IPS DF 19.7 (cell line): Measurements from ENCODE around the gene TTC22.

ENCODE experiments used
- DNase-seq: peaks from one replicate; pipeline ENCODE4 v3.0.0-alpha.2; 2013; ENCODE audit warnings: low read depth, low spot score

TTC22 gene

DNA sequence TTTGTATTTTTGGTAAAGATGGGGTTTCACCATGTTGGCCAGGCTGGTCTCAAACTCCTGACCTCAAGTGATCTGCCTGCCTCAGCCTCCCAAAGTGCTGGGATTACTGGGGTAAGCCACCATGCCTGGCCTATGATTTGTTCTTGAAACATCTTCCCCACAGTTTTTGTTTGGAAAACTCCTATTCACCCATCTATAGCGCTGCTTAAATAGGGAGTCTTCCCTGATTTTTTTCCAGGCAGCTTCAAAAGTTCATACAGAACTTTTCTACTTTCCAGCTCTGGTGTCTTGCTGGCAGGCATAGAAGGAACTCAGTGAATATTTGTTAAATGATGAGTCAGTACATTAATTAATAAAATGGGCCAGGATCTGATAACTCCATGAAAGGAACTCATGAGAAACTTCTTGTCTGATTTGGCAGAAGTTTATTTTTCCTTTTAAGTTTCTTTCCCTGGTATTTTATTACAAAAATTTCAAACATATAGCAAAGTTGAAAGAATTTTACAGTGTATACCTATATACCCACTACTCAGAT lies 33.0 kb upstream of the TTC22 start:
- DNase-seq = no peak

DNA sequence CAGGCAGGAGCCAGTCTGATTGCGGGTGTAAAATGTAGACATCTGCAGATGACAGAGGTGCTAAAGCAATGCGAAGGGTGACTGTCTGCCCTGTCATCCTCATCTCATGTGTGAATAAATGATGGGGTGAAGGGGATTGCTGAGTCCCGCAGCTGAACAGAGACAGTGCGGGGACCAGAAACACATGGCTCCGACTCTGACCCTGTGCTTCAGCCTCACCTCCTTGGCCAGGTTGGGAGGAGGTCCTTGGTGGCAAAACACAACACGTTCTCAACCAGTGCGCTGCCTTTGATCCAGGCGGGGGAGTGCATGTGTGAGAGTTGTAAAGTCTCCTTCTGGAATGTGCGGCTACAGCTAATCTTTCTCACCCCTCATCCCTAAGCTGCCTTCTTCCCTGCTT lies 32.0 kb upstream of the TTC22 start:
- no peak for DNase-seq

DNA sequence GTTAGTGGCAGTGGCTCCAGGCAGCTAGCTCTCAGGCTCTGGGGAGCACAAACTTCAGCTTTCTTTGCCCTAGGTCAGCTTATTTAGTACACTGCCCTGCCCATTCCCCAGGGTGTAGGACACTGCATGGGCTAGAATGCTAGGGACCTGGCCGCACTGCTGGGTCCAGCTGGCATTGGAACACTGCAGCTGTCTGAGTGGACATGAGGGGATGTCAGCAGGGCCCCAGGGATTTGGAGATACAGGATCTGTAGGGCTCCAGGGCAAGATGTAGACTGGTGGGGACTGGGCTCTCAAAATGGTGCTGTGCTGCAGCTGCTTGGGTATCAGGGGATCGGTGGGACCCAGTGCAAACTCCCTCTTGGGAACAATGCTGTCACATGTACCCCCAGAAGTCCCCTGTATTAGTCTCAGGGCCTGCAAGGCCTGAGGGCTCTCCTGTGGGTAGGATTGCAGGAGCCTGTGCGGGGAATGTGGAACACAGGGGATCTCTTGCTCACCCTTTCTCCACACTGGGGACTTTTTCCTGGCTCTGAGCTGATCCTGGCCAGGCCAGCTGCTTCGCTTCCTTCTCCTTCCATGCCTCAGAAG lies 25.2 kb upstream of the TTC22 start:
- DNase-seq = no peak

DNA sequence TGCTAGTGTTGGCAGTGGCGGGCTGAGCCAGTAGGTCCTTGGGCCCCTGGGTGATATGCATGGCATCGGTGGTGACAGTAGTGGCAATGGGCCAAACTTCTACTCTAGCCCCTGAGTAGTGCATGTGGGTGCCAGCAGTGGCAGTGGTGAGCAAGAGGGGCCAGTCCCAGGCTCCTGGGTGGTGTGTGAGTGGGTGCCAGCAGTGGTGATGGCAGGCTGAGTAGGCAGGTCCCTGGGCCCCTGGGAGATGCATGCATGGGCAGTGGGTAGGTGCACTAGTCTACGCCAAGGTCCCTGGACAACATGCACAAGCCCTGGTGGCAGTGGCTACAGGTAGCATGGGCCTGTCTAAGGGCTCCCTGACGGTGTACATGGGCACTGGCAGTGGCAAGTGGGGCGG lies 24.6 kb upstream of the TTC22 start:
- DNase-seq = no peak

DNA sequence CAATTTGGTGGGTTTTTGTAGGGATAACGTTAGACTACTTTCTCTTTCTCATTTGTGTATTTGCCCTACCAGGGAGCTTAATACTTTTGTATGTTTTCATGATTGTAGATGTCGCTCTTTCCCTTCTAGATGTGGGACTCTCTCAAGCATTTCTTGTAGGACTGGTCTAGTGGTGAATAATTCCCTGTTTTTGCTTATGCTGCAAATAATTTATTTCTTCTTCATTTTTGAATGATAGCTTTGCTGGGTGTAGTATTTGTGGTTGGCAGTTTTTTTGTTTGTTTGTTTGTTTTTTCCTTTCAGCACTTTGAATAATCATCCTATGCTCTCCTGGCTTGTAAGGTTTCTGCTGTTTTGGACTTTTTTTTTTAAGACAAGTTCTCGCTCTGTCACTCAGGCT lies 22.5 kb upstream of the TTC22 start:
- no peak for DNase-seq

DNA sequence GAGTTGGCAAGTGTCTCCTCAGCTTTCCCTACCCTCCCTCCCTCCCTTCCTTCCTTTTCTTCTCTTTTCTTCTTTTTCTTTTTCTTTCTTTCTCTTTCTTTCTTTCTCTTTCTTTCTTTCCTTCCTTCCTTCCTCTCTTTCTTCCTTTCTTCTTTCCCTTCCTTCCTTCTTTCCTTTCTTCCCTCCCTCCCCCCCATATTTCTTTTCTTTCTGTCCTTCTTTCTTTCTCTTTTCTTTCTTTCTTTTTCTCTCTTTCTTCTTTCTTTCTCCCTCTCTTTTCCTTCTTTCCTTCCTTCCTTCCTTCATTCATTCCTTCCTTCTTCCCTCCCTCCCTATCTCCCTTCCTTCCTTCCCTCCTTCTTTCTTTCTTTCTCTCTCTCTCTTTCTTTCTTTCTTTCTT lies 18.6 kb upstream of the TTC22 start:
- DNase-seq = no peak

DNA sequence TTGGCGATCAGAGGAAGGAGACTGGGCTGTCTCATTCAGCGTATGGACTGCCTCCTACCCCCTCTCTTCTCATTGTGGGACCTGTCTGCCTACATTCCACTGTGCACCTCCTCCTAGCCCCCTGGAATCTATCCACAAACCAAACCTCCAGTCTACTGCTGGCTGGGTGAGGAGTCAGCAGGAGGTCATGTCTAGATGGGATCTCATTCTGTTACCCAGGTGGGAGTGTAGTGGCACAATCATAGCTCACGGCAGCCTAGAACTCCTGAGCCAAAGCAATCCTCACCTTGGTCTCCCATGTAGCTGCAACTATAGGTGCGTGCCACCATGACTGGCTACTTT lies 18.0 kb upstream of the TTC22 start:
- DNase-seq = no peak

DNA sequence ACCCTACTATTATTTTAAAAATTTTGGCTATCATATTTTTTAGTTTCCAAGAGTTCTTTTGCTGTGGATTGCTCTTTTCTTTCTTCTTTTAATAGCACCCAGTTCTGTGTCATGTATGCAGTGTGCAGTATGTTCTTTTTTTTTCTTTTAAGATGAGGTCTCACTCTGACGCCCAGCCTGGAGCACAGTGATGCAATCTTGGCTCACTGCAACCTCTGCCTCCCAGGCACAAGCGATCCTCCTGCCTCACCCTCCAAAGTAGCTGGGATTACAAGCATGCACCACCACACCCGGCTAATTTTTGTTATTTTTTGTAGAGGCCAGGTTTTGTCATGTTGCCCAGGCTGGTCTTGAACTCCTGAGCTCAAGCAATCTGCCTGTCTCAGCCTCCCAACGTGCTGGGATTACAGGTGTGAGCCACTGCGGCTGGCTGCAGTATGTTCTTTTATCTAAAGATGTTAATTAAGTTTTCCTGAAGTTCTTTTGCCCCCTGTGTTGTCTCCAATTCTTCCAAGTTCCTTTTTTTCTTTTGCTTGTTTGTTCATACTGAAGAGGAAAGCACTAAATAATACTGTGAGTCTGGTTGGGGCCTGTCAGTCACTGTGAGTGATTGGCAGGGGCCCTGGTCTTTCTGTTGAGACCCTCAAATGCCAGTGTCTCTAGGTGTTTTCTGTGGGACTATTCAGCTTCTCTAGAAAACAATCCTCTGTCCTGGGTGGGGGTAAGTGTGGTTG lies 17.5 kb upstream of the TTC22 start:
- DNase-seq = no peak

DNA sequence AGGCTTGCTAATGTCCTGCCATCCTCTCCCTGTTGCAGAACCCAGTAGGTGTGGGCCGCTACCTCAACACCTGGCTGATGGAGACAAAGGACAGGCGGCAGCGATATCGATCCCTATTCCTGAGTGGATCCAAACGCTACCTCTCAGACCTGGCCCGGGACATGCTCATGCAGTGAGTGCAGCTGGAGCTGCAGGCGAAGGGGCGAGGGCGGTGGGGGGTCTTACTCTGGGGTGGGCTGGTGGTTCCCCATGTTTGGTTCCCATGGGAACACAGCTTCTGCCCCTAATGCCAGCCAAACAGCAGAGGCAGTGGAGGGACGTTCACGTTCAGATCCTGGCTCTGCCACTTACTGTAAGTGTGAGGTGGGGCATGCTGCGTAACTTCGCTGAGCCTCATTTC lies 15.8 kb upstream of the TTC22 start:
- no peak for DNase-seq

DNA sequence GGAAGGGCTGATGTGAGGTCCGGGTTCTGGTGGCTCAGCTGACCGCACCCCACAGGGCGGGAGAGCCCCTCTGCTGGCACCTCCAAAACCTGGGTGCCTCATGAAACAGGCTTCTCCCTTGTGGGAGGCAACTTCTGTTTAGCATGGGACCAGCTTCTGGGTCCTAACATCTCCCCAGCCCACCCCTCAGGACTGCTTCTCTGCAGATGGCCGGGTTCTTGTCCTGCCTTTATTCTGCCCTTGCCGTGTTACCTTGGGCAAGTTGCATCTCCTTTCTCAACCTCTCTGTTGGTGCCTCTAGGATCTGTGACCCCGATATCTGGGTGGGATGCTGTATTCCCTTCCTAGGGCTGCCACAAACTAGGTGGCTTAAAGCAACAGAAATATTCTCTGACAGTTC lies 15.0 kb upstream of the TTC22 start:
- DNase-seq = no peak

DNA sequence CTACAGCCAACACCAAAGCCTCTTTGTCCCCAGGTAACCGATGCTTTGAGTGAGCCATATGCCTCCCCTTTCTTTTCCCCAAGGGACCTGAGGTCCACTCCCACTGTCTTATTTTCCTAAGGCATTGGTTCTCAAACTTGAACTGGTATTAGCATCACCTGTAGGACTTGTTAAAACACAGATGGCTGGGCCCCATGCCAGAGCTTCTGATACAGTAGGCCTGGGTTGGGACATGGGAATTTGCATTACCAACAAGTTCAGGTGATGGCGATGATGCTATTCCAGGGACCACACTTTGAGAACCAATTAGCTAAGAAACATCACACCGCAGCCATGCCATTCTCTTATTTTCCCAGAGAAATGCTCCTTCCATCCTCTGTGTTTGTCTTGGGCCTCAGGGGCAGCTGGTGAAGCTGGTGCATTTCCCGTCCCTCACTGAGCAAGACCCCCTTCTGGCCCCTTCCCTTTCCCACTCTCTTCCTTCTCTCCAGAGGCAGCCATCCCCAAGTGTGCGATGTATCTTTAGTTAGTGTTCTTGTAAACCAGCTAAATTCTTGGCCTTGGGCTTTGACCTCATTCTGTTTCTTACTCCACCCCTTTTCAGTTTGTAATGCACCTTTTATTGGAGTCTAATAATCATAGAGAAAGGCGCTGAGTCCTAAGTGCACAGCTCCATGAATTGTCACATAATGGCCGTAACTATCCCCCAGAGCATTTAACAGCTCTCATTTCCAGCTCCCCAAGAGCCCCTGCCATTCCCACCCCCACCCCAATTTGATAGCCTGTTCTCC lies 14.2 kb upstream of the TTC22 start:
- DNase-seq = no peak

DNA sequence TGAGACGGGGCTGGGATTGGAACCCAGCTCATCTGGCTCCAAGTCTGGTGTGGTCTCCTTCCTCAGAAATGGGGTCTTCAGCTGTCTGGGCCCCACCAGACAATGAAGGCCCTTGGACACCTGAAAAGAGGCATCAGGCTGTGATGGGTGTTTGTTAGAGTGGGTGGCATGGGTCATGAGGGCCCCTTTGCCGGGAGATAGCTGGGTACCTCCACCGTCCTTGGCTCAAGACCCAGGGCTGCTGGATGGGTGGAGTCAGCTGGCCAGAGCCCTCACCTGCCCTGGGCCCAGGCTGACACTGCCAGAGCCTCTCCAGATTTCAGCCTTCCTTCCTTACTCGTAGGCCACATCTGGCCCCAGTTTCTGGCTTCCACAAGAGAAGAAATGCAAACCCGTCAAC lies 13.4 kb upstream of the TTC22 start:
- DNase-seq = no peak

DNA sequence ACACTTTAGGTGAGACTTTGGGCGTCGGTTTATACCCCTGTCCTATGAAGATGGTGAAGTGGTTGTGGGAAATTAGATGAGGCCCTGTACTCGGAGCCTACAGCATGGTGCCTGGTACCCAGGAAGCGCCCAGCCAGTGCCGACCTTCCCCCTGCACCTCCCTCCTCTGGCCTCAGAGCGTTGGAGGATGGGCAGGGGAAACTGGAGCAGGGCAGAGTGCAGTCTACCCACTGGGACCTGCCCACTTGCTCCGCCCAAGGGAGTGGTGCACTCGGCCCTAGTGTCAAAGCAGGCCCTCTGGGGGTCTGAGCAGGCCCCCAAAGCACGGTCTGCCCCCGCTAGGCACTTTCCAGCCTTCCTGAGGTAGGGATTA lies 13.0 kb upstream of the TTC22 start:
- DNase-seq = no peak

DNA sequence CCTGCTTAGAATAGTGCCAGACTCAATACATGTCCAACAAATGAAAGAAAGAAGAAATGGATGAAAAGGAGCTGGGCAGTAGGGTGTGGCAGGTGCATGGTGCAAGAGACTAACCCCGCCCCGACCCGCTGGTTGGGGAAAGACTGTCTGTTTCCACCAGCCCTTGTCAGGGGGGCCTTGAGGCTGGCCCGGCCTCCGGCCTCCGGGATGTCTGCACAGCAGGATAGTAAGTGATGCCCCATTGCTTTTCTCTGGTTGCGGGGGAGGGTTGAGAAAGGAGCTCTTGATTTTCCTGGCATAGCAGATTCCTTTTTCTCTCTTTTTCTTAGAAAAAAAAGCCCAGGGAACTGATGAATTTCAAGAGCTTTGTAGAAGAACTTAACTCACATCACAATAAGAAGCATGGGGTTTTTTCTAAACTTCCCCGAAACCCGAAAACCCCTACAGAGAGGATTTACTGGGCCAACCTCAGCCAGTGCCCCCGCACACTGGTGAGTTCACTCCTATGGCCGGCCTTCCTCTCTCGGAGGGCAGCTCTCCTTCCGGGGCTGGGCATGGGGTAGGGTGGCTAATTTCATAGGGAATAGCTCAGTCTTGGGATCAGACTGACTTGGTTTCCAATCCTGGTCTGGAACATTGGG lies 12.5 kb upstream of the TTC22 start:
- DNase-seq = no peak

DNA sequence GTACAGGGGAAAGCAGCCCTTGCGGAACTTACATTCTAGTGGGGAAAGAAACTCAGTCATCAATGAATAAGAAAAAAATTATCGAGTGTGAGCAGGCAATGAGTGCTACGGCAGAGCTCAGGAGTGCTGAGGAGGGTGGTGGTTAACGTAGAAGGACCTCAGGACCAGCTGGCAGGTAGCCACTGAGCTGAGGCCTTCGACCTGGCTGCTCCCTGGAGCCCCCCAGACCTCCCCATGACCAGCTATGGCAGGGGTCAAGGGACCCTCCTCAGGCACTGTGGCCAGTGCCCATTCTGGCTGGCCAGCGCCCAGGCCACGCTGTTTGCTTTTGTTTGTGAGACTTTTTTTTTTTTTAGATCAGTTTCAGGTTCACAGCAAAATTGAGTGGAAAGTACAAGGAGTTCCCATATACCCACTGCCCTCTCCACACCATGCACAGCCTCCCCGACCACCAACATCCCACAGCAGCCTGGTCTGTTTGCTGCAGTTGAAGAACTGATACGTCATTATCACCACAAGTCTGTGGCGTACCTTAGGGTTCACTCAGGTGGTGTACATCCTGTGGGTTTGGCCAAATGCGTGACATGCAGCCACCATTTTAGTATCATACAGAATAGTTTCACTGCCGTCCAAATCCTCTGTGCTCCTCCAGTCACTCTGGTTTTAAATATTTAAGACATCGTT lies 11.8 kb upstream of the TTC22 start:
- no peak for DNase-seq

DNA sequence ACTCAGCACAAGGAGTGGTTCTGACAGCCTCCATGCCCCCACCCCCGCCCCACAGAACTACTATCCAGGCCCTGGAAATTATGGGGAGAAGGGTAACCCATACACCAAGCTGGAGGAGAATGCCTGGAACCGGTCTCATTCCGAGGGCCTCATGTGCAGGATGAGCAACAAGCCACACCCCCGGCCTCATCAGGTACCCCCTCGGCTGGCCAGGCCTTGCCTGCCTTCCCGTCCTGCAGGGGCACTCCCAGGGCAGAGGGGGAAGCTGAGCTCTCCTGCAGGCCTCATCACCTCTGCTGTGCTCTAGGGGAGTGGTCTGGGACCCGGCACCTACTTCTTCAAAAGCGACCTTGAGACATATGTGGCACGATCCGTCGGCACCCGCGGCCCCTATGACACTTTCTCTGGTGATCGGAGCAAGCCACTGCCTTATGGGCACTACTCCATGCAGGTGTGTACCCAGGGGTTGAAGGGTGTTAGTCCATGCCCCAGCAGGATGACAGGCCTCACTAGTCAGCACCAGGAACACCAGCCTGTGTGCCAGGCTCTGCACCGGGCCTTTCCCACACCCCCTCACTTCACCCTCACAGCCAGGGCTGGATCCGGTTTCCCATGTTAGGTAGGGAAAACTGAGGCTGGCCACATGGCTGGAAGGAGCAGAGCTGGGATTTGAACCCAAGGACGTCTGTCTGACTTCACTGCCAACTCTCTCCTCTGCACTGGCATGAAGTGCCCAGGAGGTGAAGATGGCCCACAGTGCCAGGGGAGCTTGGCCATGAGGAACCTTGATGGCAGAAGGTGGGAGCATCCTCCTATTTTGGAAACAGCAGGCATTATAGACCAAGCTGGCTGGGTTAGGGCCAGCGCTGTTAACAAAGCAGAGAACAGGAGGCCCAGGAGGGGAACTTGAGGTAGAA lies 10.9 kb upstream of the TTC22 start:
- no peak for DNase-seq

DNA sequence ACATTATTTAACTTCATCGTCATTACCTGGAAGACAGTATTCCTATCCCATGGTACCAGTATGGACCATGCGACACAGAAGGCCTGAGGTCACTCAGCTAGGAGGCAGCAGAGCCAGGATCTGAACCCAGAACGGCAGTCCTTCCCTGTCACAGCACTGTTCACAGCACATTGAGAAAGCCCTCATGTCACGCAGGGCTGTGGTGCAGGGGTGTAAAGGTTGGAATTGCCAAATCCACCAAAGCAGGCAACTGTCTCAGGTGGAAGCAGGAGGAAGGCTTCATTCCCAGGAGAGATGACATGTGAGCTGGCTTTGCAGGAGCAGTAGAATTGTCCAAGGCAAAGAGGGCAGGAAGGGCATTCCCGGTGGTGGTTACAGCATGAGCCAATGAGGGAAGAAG lies 9.9 kb upstream of the TTC22 start:
- DNase-seq = no peak

DNA sequence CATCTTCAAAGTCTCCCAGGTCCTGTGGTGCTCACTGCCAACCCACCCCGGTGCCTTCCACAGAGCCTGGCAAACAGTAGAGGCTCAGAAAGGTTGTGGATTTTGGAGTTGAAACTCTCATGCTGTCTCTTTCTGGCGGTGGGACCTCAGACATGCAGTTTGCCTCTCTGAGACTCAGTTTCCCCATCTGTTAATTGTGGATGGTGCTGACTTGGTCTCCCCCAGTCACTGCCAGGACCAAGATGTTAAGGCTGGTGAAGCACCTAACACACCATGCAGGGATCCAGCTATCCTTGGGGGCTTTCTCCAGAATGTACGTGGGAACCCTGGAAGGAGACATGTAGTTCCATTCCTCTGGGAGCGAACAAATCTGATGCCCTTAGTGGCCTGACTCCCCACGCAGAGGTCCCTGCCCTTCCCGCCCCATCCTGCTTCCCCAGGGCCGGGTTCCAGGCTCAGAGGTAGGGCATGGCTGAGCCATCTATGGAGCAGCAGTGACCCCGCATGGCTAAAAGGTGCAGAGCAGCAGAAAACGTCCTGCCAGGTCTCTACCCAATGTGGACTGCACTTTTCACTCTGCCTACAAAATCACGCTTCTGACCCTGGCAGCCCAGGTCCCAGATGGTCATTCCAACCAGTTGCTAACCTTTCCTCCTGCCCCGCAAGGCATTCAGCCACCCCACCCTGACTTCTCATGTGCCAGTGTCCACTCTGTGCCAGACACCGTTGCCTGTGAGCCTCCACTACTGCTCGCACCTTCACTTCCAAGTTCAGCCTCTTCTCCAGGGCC lies 9.2 kb upstream of the TTC22 start:
- DNase-seq = no peak

DNA sequence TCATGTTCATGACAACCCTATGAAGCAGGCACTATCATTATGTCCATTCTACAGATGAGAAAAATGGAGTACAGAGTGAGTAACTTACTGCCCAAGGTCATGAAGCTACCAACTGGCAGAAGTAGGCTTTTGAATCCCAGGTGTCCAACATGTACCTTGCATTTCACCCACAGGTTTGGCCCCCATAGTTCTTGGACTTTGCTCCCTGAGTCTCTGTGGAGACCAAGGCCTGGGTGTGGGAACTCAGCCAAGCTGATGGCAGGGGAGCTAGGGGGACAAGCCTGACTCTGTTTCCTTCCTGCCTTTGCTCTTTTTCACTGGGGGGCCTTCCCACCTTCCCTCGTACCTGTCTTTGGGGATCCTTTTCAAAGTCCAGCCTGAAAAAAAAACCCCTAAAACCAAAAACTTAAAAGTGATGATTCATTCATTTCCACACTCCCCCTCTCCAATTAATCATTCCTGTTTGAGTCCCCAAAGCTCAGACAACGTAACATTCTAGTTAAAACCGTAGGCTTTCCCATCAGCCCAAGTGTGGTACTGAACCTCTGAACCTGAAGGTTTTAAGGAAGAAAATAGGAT lies 8.5 kb upstream of the TTC22 start:
- no peak for DNase-seq
